GM21390 (cell line): ENCODE measurements around the gene NAT8.
"Not testable (repeated sequence)": the region's sequence is repeated elsewhere in the genome, so short reads cannot be mapped to it uniquely, and the experiment has no call there.

Experiments used
- ATAC-seq: cut with Tn5 transposase; IDR thresholded peaks from one replicate; pipeline ENCODE4 v1.9.1; 2021; ENCODE audit not compliant: unreplicated experiment

NAT8 gene

DNA sequence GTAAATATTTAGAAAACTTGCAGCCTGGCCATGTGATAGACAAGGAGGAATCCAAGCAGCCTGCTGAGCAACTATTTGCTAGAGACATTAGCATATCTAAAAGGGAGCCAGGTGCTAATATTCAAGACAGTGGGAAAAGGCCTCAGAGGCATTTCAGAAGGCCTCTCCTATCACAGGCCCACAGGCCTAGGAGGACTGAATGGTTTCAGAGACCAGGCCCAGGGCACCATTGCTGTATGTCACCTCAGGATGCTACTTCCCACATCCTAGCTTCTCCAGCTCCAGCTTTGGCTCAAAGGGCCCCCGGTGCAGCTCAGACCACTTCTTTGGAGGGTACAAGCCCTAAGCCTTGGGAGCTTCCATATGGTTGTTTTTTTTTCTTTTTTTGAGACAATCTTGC is 3.8 kb downstream of the NAT8 start:
- no peak for ATAC-seq

DNA sequence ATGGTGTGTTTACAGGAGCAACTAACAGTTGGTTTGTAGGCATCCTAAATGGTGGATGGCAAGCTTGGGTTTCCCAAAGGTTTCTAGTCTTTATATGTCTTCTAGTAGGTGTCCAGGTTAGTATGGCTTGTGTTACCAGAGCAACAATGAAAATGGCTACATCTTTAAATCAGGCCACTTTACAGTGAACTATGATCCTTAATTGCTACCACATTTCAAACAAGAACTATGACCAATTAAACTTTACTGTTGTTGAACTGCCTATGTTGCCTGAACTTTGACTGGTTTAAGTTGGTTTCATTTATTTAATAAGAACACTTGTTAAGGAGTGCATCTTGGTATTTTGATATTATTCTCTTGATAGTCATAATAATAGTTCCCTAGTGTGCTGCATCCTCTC is 5.2 kb downstream of the NAT8 start:
- not testable (repeated sequence) for ATAC-seq

GRCh38 chr2:73630662-73631266 is 11.5 kb downstream of the NAT8 start:
- not testable (repeated sequence) for ATAC-seq

- not testable (repeated sequence) for ATAC-seq
These were observed 13.7 kb downstream of the NAT8 start for GRCh38 chr2:73628493-73628892.

DNA sequence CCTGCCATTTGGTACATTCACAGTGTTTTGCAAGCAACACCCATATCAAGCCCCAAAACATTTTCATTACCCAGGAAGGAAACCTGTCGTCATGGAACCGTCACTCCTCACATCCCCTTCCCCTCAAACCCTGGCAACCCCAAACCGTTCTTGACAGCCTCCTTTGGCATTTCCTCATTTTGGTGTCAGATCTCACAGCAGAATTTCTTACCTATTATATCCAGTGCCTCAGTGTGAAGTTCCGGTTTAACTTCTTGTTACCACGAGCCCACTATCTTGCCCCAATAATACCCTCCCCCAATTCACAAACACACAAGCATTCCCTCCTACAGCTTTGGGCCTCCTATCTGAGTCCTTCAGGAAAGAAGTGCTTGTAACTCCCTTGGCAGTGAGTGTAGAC is 16.0 kb downstream of the NAT8 start:
- ATAC-seq: not testable (repeated sequence)

DNA sequence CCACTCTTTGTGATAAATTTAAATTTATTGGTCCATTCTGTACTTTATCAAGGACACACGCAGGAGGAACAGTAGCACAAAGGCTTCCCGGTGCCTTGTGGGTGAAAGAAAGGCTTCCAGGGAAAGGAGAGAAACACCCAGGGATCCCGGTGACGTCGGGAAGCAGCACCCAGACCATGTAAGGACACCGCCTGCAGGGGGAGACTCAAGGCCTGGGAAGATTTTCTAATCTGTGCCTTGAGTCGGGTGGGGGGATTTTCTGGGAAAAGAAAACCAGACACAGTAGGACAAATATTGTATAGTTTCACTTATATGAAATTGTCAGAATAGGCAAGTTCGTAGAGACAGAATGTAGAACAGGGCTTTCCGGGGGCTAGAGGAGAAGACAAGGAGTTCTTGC is 17.6 kb downstream of the NAT8 start:
- not testable (repeated sequence) for ATAC-seq

- ATAC-seq: not testable (repeated sequence)
These were observed 18.2 kb downstream of the NAT8 start for GRCh38 chr2:73624036-73624435.

DNA sequence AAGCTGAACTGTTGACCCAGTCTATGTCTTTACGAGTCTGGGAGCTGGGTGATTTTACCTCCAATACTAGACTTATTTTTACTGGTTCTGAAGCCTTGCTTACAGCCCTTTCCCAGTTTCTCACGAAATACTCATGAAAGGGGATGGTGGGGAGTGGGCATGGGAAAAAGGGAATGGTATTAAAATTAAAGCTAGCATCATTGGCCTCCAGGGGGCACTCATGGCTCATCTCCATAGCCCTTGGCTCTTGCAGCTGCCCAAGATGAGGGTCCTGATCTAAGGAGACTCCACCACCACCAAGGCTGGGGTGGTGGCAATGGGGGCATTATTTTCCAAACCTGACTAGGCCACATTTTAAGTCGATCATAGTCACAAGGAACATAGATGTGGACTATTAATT is 22.3 kb downstream of the NAT8 start:
- ATAC-seq: not testable (repeated sequence)

DNA sequence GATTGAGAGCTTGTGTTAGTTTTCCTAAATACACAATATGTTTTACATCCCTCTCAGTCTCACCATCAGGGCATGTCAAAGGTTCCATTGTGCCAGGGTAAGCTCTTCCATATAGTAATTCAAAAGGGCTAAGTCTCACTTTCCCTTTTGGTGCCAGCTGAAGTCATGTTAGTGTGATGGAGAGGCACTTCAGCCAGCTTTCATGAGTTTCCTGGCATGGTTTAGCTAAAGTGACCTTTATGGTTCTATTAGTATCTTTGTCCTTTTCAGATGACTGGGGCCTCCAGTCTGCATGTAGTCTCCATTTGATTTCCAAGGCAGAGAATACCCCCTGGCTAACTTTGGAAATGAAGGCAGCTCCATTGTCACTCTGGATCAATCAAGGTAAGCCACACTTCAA is 27.2 kb downstream of the NAT8 start:
- ATAC-seq: no peak

DNA sequence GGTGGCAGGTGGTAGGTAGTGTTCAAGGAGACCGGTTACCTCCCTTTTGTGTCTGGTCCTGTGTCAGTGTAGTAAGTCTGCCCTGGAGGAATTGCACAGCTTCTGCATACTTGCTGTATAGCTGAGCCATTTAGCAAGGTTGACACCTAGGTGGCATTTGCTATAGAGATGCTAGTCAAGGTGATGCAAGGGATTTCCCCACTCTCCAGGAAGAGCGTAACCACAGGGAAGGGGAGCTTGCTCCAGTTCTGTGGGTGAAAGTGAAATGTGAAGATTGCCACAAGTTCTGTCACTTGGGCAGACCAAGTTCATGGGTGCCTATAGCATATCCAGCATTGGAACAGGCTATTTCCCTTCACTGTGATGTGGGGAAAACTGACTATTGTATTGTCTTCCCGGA is 28.1 kb downstream of the NAT8 start:
- ATAC-seq: no peak

GRCh38 chr2:73611867-73612266 is 30.4 kb downstream of the NAT8 start:
- ATAC-seq: no peak

GRCh38 chr2:73611193-73611592 is 31.0 kb downstream of the NAT8 start:
- no peak for ATAC-seq

DNA sequence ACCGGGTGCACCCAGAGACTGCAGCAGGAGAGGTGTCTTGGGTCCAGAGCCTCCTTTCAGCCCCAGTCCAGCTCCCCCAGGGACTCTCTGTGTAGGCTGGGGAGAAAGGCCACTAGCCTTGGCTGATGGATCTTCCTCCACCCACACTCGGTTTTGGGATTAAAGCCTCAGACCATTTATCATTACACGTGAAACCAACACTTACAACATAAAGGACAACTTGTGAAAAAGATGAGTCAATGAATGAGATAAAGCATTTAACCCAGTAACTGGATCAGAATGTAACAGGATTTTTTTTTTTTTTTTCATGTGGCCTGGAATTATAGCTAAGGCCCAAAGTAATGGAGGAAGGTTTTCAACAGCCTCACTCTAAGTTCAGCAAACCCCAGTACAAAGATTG is 32.1 kb downstream of the NAT8 start:
- no peak for ATAC-seq

DNA sequence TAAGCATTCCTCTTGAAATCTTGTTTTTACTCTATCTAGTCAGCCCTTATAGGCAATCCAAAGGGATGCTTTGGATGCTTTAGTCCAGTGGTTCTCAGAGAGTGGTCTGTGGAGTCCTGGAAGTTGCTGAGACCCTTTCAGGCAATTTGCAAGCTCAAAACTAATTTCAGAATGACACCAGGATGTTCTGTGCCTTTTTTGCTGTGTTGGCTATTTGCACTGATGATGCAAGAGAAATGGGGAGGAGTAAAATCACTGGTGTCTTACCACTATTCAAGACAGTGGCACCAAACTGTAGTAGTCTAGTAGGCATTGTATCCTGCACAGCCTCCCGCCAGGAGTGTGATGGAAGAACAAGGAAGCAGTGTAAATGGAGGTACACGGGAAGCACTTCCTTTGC is 37.6 kb downstream of the NAT8 start:
- ATAC-seq: not testable (repeated sequence)

- peak; percentile 70 for ATAC-seq
These were observed 39.1 kb downstream of the NAT8 start for GRCh38 chr2:73603099-73603588.

- ATAC-seq: no peak
These were observed 40.4 kb downstream of the NAT8 start for GRCh38 chr2:73601780-73602179.

DNA sequence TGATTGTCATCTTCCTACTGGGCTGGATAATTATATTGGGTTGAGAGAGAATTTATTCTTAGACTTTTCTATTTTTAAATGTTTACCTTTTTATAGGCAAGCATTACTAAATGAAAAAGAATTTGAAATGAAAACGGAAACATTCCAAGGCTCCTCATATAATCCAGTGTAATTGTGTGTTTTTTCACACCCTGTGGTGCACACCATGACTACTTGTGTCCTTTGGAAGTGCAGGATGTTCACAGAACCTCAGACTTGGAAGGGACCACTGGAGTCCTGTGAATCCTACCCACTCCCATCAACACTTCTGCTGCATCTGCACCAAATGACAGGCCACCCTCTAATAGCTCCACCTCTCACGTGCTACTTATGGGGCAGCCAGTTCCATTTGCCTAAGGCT is 48.0 kb downstream of the NAT8 start:
- ATAC-seq: no peak

DNA sequence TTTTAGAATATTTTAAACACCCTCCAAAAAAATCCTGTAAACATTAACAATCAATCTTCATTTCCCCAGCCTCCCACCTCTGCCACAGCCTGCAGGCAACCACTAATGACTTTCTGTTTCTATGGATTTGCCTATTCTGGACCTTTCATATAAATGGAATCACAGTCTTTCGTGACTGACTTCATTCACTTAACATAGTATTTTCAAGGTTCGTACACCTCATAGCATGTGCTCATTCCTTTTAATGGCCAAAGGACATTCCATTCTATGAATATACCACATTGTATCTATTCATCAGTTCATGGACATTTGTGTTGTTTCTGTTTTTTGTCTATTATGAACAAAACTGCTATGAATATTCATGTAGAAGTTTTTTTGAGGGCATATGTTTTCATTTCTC is 48.5 kb downstream of the NAT8 start:
- no peak for ATAC-seq
